SHP77 treated with DMSO at 0.1 percent for 48 hours (cell line): Measurements from ENCODE around the gene FREM2.

Experiments used
- DNase-seq: peaks from one replicate; lab custom pipeline; 2025; lab: John Stamatoyannopoulos, UW

Gene FREM2

DNA sequence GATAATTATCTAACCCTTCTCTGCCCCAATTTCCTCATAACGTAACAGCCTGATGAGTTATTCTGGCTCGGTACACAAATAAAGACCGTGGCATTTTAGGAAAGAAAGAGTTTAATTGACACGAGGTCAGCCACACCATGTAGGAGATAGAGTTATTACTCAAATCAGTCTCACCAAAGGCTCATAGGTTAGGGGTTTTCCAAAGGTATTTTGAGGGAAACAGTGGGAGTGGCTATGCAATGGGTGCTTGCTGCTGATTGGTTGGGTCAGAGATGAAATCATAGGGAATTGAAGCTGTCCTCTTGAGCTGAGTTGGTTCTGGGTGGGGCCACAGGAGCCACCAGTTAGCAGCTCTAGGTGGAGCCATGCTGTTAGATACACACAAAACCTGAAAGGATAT is 137.5 kb downstream of the FREM2 start:
- no peak for DNase-seq

DNA sequence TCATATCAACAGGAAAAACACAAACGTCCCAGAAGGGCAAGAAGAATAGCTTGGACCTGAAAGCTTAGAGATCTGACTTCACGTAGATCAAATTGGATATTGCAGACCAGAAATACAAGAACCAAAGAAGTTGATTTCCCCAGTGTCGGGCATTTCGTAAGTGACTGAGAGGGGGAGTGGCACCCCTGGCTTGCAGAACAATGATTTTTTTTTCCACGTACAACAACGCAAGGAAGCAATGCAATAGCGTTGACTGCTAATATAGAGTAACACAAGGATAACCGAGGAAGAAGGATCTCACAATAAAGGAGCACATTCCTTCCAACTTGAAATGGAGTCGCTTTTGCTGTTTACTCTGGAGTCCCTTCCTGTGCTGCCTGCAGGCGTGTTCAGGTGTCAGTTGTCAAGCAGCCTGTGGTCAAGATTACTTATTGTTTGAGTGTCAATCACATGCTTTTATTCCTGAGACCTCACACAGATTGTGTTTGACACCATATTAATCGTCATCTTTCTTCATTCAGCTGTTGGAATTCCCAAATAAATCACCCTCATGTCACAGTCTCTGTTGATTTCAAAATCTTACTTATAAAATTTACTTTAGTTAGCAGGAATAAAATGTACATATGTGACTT is 139.4 kb downstream of the FREM2 start:
- DNase-seq, result no peak

DNA sequence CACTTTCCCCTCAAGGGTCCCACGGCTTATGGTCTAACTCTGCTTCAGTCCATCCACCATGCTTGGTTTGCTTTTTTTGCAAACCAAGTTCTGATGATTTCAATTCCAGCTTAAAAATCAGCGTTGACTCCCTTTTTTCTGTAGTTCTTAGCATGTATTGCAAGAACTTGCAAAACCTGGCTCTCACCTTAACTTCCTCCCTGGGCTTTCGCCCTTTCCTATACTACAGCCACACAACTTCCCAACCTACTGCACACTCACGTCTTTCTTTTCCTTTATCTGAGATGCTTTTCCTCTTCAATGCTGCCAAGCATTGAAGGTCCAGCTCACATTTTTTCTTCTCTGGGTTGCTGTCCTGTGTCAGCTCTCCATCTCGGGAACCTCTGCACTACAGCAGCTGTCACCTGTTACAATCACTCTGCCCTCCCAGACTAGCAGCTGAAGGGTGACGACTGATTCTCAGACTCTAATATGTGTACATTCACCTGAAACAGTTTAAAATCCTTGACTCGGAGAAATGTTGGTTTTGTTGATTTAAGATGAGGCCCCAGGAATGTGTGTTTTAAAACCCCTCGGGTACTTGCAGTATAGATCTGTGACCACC is 143.7 kb downstream of the FREM2 start:
- no peak for DNase-seq

DNA sequence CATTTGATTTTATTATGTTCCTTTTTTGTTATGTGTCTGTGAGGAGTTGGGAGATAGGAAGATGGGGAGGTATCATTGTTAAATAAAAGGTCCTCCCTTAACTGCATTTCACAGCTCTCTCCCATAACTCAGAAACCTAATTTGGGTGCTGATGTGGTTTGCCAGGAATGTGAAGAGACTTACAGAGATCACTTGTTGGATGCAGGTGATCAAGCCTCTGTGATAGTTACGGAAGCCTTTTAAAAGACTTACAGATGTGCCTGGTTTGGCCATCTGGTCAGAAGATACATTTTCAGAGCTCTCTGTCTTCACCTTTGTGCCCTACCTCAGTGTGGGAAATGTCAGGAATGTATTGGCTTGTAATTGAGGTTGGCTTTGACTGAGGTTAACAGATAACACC is 157.7 kb downstream of the FREM2 start:
- DNase-seq, result no peak

DNA sequence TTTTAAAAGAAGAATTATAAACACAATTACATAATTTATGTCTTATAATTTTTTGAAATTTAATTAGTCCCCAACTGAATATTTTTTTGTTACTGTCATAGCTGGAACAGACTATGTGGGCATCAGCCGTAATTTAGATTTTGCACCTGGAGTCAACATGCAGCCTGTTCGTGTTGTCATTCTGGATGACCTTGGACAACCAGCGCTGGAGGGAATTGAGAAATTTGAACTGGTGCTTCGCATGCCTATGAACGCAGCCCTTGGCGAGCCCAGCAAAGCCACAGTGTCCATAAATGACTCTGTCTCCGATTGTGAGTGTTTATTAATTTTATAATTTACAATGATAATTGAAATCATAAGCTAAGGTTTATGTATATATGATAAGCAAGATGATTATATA is 161.5 kb downstream of the FREM2 start:
- DNase-seq, result no peak

DNA sequence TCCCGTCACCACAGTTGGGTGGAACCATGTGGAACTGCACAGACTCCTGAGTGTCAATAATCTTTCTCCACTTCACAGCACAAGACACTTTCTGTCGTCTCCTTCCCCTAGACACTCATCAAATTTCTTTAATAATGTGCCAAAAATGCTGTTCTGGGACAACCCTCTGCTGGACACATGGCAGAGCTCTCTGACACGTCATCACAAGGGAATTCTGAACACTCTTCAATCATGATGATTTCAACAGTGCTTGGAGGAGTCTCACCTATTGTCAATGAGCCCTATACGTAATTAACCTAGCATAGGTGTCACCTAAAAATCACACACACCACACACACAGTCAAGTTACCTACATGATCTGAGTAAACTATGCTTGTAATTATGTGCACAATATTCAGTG is 162.4 kb downstream of the FREM2 start:
- no peak for DNase-seq

DNA sequence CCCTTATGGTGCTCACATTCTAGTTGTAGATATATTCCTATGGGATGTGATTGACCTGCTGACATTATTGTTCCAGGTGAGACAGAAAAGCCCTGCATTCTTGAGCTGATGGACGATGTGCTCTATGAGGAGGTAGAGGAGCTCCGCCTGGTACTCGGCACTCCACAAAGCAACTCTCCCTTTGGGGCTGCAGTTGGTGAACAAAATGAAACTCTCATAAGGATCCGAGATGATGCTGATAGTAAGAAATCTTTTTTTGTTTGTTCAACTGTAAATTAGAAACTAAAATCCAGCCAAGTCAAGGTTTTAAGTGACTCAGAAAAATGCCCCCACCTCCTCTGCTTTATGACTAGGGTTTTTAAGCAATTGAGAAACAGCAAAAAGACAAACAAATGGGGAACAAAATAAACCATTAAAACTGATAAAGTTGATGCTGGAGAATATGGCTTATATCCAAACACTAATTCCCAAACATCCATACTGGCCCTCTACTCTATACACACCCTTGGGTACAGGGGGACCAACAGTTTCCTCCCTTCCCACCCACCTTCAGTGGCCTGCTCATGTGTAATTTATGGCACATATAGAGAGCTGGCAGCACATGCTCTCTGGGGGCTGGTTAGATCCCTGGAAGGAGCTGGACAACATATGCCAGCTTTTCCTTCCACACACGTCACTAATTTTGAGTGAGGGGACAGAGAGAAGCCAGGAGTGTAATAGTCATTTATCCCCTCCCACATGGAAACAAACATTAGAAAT is 164.2 kb downstream of the FREM2 start:
- no peak for DNase-seq

DNA sequence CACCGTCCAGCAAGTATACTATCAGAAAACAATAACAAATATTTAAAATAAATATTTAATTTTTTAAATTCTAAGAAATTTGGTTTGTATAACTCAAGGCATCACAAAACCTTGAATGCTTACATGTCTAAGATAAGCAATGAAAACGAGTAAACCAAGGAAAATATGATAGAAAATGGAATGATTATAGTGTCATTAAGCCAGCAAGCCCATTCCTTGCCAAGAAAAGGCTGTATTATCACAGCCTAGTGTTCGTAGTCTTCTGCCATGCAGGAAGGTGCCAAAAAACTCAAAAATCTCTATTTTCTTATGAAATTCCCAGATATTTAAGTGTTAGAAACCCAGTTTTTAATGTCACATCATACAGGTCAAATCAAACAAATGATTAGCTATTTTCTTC is 167.3 kb downstream of the FREM2 start:
- no peak for DNase-seq

DNA sequence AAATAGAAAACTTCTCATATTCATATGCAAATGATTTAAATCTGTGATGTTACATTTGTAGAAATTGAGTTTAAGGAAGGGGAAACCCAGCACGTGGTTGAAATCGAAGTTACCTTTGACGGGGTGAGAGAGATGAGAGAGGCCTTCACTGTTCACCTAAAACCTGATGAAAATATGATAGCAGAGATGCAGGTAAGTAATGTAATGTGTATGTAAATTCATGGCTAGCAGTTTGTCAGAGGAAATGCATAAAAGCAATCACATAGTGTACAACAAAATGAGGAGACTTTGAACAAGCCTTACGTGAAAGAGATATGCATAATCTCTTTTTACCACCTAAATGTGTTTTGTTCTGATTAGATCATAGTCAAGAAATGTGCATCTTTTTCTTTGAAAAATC is 169.2 kb downstream of the FREM2 start:
- DNase-seq, result no peak

DNA sequence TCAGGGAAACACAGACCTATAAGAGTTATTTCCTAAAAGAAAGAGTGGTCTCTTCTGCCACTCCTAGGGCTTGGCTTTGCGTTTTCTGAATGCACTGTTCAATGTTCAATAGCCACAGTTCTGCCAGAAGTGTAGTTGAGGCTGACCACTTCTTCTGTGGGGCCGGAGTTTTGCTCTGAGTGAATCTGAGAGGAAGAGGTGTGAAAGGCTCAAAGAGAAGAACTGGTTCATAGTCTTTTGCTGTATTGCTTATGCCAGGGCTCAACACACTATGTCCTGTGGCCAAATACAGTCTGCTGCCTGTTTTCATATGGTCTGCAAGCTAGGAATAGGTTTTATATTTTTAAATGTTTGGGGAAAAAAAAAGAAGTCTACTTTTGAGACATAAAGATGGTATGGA is 175.6 kb downstream of the FREM2 start:
- no peak for DNase-seq

DNA sequence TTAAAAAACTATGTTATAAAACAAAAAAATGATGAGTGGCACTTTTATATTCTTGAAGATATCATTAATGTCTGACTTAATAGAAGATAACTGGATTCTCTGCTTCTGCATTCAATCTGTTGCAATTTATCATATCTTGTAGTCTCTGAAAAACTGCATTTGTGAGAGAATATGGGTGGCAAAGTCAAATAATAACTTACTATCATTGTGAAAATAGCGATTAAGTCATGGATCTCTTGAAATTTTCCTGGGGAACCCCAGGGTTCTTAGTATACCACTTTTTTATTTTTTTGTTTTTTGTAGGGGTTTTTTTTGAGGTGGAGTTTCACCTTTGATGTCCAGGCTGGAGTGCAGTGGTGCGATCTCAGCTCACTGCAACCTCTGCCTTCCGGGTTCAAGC is 176.7 kb downstream of the FREM2 start:
- DNase-seq, result no peak

DNA sequence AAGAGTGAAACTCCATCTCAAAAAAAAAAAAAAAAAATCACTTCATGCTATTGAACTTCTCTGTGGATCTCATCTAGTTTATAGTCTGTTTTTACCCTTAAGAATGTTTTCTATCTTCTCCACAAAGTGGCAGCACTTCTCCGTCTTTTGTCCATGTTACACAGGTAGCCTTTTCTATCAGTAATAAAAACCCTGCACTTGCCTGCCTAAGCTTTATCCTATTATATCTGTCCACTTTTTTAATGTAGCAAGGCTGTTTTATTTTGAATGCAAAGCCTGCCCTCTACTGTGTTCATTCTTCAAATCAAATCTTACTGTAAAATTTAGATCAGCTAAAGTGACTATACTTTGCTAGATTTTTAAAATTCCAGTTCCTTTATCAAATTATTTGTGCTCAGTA is 179.8 kb downstream of the FREM2 start:
- no peak for DNase-seq

DNA sequence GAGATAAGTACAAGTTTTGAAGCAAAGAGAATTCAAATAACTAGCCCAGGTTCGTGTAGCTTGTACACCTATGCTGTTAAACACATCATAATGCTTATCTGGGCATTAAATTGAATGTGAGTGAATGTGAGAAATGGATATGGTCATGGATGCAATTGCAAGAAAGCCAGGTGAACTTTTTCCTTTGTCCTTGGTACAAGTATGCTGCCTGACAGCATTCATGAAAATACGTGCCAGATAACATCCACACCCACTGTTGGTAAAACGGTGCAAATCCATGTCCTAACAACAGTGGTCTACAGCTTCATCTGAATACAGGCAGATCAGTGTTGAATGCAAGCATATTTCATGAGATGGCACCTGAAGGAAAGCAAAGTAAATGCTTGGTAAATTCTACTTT is 181.5 kb downstream of the FREM2 start:
- DNase-seq, result no peak

DNA sequence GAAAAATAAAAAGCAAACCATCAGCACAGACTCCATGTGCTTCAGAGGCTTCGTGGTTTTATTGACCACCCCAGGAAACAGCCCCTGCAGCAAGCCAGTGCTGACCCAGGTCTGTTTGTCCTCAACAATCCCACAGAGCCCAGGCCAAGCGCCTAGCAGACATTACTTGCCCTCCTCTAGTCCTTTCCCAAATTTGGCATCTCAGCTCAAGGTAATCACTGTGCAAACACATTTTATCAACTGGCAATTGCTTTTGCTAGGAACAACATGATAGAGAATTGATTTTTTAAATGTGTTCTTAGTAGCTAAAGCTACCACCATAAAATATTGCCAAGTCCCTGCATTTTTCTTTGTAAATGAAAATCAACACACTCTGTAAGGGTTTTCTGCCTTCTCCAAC is 182.0 kb downstream of the FREM2 start:
- DNase-seq, result no peak

DNA sequence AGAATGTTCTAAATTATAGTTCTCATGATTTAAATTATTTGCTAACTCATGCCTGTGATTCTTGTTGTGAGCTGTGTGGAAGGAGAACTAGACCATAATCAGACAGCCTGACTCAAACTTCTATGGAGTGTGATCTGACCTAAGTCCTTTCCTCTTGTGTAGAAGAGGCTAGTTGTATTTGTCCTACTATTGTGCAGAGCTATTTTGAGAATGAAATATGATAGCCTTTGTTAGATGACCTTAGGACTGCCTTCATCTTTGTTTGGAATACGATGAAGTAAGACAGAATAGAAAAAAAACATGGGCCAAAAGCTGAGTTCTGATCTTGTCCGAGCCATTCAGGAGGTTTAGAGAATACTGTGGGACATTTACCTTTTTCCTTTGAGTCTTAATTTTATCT is 184.4 kb downstream of the FREM2 start:
- DNase-seq, result no peak

DNA sequence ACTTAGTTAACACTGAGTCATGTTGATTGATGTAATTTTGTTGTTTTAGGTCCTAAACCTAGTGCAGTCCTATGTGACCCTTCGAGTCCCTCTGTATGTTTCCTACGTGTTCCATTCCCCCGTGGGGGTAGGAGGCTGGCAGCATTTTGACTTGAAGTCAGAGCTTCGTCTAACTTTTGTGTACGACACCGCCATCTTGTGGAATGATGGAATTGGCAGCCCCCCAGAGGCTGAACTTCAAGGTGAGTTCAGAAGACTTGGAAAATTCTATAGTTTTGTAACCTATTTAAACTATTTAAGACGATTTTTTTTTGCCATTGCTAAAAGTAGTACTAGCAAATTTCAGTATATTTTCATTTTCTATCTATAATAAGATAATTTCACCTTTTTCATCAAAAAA is 185.8 kb downstream of the FREM2 start:
- DNase-seq, result peak; percentile 6

DNA sequence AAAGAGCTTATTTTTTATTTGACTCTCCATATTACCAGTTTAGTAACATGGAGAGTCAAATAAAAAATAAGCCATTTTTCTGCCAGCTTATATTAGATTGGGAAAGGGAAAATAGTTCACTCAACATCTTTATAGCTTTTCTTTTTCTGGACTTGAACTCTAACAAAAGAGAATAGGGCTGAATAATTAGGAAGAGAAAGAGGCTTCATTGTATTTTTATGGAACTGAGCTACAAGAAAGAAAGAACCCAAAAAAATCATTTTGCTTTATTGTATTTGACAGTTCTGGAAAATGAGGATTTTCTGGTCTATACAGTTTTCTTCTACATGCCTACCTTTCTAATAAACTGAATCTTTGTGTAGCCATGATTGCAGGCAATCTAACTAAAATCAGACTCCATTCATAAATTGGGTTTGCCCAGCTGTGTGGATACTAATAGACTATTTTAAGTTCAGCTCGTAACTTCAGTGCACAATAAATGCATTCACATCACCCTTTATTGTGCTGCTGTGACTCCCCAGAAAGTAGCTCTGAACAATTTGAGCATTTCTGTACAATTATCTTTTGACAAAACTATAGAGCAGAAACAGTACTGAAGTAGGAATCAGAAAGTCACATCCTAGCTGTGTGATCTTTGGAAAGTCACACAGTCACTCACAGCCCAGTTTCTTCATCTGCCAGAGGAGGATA is 188.5 kb downstream of the FREM2 start:
- DNase-seq, result no peak

DNA sequence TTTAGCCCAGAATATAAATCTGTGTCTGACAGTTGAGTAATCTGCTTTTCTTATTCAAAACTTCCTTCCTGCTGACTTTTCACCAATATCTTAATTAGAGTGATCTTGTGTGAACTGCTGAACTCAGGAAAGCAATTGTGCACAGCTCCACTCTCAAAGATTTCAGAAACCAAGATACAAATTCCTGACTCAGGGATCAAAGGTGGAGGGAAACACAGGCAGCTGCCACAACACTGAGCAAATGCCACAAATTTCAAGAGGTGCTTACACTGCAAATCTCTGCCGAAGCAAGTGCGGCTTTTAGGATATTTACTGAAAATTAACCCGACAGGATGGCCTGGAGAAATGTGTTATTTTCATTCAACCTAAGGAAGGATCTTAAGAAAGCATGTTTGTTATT is 192.4 kb downstream of the FREM2 start:
- no peak for DNase-seq

DNA sequence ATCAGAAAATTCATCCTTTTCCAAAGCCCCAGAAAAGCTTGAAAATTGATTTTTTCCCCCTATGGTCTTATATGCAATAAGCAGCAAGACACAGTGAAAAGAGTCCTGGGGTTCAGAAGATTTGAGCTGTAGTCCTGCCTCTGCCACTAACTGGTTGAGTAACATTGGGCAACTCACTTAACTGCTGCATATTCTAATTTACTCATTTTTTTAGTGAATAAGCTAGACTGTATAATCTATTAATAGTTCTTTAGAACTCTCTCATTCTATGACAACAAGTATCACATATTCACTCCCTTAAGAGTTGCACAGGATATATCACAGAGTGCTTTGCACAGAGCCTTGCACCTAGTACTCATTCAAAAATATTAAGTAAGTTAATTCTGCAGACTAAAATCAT is 192.9 kb downstream of the FREM2 start:
- DNase-seq, result no peak

DNA sequence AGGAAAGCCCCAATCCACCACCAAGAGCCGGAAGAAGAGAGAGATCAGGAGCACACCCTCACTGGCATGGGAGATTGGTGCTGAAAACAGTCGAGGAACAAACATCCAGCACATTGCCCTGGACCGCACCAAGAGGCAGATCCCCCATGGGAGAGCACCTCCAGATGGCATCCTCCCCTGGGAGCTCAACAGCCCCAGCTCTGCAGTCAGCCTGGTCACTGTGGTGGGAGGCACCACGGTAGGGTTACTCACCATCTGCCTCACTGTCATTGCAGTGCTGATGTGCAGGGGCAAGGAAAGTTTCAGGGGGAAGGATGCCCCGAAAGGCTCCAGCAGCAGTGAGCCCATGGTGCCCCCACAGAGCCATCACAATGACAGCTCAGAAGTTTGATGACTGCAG is 193.5 kb downstream of the FREM2 start:
- no peak for DNase-seq

DNA sequence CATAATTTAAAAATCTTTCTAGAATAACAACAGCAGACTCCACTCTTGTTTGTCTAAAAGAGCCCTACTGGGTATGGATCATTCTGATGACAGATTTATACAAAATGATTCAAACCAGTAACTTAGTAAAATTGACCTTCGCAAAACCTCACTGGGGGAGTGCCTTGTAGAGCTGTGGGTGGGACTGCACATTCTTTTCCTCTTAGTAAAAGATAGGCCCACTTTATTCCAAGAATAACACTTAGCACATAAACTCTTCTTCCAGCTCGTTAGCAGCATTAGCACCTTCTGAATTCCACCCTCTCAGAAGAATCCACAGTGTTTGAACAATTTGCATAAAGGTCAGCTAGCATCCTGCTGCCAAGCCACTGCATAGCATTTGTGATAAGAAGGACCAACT is 196.9 kb downstream of the FREM2 start:
- DNase-seq, result no peak

DNA sequence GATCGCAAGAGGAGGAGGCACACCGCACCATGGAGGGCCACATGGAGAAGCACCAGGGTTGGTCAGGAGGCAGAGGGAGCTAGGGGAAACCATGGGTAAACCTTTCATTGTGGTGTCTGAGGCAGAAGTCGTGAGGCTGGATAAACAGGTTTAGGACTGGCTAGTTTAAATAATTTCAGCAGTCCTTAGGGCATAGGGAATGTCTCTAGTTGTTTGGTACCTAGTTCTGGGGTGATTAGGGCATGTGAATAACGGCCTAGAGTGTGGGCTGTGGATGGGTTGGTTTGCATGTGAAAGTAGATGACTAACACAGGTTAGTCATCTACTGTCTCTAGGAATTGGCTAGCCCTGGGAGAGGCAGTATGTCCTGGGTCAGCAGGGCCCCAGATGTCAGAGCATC is 201.4 kb downstream of the FREM2 start:
- no peak for DNase-seq

DNA sequence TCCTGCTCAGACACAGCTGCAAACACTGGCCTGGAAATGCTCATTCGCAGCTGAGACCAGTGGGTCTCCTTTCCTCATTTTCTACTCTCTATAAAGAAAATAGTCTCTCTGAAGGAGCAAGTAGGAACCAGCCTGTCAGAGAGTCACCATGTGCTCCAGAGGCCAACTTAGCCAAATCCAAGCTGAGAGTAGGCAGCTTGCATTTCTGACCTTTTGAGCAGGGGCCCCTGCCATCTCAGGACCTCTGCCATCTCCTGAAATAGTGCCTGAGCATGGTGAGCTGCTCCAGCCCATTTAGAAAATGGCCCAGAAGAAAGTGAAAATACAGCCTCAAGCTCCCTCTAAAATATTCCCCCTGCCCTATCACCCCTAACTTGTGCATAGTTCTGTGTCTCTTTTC is 208.2 kb downstream of the FREM2 start:
- no peak for DNase-seq
